ENCODE results near the gene GPR89A. TPM values are rescaled to one million over a fixed set of nuclear protein-coding genes. Genes with fewer than 3 reads are reported as not detected.

Gene GPR89A
- polyA plus RNA-seq, 1 of the 3 experiments (the other 2 are of a cell fraction): 10.5 TPM

DNA sequence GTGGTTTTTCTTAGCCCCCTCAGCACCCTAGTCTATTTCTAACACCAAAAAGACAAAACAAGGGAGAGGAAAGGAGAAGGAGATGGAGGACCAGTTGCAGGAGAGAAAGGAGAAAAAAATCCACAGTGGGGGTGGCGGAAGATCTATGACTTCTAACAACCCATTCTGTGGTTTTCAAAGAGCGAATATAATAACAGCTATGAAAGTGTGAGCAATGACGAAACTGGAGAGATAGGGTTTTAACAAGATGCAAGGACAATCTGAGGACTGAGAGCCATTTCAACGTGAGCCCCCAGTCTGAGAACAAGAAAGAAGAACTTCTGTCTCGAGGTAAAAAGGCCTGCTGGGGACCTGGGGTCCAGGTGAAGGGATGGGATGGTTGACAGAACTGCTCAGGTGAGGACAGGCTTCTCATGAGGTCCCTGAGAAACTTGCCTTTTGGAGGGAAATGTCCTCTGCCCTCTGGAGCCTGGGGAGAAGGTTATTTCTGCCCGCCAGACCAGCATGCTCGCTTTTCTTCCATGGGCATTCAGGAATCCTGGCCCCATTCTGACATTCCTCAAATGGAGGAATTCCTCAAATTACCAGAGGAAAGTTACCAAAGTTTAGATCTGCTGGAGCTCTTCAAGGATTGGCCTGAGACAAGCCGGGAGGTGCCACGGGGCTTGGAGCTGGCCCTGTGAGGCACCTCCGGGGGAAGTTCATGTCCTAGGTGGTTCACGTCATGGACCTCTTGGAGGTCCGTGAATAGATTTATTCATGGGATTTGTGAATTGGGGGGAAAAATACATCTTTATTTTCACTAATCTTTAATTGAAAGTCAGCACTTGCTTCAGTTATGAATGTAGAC is 111.7 kb downstream of the GPR89A start, which contains the start of gene CD160:
CD160 (plus strand) TSS at position 270 of the 850 bp plus-strand sequence. CDS start 8,829 bp downstream, outside the sequence.
- peaks cover 4% of the 10 kb centered on the region for H3F3A ChIP-seq (replicated peaks; ENCODE audit: insufficient read depth)
- H3K4me1 ChIP-seq (ENCODE audit: control insufficient read depth in 1 of 2, insufficient read depth in 2 of 2, low read depth in 1 of 2, low read length in 1 of 2): peaks cover 0 to 24% of the 10 kb centered on the region in 2 experiments; a peak in 1 of 4 replicates
- TF ChIP-seq RXRA (IDR thresholded peaks at IDR 0.05; ENCODE audit: borderline replicate concordance, low read depth): no peak
- no peak for TF ChIP-seq RCOR1 (IDR thresholded peaks at IDR 0.05; ENCODE audit: low read length)
- no peak for TF ChIP-seq RFX5 (IDR thresholded peaks at IDR 0.05; ENCODE audit: low read length)
- no peak for TF ChIP-seq EP300 (IDR thresholded peaks at IDR 0.05; ENCODE audit: borderline replicate concordance in 1 of 2, low read depth in 1 of 2, low read length in 1 of 2)
- no peak for TF ChIP-seq FOXM1 (IDR thresholded peaks at IDR 0.05; ENCODE audit: low read depth)
- TF ChIP-seq FOXJ3 (CRISPR knock-in tag; IDR thresholded peaks at IDR 0.05): no peak
- no peak for TF ChIP-seq RAD21 (IDR thresholded peaks at IDR 0.05; ENCODE audit: low read length)
- TF ChIP-seq, protein P1, sequence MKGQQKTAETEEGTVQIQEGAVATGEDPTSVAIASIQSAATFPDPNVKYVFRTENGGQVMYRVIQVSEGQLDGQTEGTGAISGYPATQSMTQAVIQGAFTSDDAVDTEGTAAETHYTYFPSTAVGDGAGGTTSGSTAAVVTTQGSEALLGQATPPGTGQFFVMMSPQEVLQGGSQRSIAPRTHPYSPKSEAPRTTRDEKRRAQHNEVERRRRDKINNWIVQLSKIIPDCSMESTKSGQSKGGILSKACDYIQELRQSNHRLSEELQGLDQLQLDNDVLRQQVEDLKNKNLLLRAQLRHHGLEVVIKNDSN (IDR thresholded peaks at IDR 0.05; ENCODE audit: borderline replicate concordance, low read depth): no peak
- TF ChIP-seq MXI1 (IDR thresholded peaks at IDR 0.05; ENCODE audit: low read depth, low read length): no peak
- no peak for TF ChIP-seq TEAD4 (IDR thresholded peaks at IDR 0.05; ENCODE audit: borderline replicate concordance, insufficient read depth)
- ChIA-PET CTCF (interaction anchor here (1.4 to 4.2 kb wide), 3 partner anchors 10 to 14 kb away, joined by 6 to 70 read pairs (median 25); partner anchors contain the start of gene PDZK1), POLR2A (no interaction called here)
- no peaks in the 10 kb centered on the region for H3K9me3 ChIP-seq
- H3K4me2 ChIP-seq: no peak within 1 kb of the TSS
- no peak within 1 kb of the TSS for H3K27ac ChIP-seq (ENCODE audit: low read depth in 2 of 2, low read length in 1 of 2)
- no peak for DNase-seq
- no peak within 1 kb of the TSS for H3K4me3 ChIP-seq (ENCODE audit: low read depth in 2 of 2, low read length in 1 of 2)
- H3K79me2 ChIP-seq (ENCODE audit: insufficient read depth): no peaks in the 10 kb centered on the region
- no peaks in the 10 kb centered on the region for H3K9me2 ChIP-seq
- no peak within 1 kb of the TSS for H3K9ac ChIP-seq
- no peaks in the 10 kb centered on the region for H4K20me1 ChIP-seq (ENCODE audit: insufficient read depth)
- peak within 1 kb of the TSS; percentile 27; the same call in 1 of the 2 replicates for H2AFZ ChIP-seq (ENCODE audit: low read depth)
- H3K27me3 ChIP-seq (ENCODE audit: insufficient read depth): no peaks in the 10 kb centered on the region
- WGBS (ENCODE audit: low lambda C conversion rate): 94% methylated on average over 12 of the region's 12 CpGs
- no peaks in the 10 kb centered on the region for H3K36me3 ChIP-seq (replicated peaks in 1 of 2; ENCODE audit: control insufficient read depth in 1 of 2, insufficient read depth in 2 of 2, low read length in 1 of 2)

Other genes starting within 250 kb of the GPR89A start
- gene NBPF20, start 182.4 kb upstream of the GPR89A start, polyA plus RNA-seq (2012; rRNA removed): 2.0 and 2.2 TPM in 2 replicates
- 0.16 and 0.24 TPM in 2 replicates for gene PDZK1, start 99.4 kb downstream of the GPR89A start, polyA plus RNA-seq (2012; rRNA removed)
- gene CD160, start 111.5 kb downstream of the GPR89A start, polyA plus RNA-seq (2012; rRNA removed): not detected in 2 replicates
- gene RNF115, start 216.1 kb downstream of the GPR89A start, polyA plus RNA-seq (2012; rRNA removed): 4.8 and 6.1 TPM in 2 replicates
- gene POLR3C, start 216.2 kb downstream of the GPR89A start, polyA plus RNA-seq (2012; rRNA removed): 34.1 and 40.9 TPM in 2 replicates
- gene NUDT17, start 237.6 kb downstream of the GPR89A start, polyA plus RNA-seq (2012; rRNA removed): 7.8 and 8.1 TPM in 2 replicates

Measured in SK-N-SH (cell line).